AG09309 (cell line): Measurements from ENCODE around the gene GABRR2.

Source experiments
- DNase-seq: peaks from one replicate; pipeline ENCODE4 v3.0.0-alpha.2; 2010; ENCODE audit warnings: low read depth
- H3K4me3 ChIP-seq: 2 replicates; pipeline ENCODE4 v1.5.1; 2011; ENCODE audit warnings: mild to moderate bottlenecking, low read depth, low read length, moderate library complexity; ENCODE audit not compliant: control insufficient read depth
- CTCF ChIP-seq: IDR thresholded peaks from 2 replicates; pipeline ENCODE4 v1.5.1; 2011; ENCODE audit warnings: mild to moderate bottlenecking, low read depth, low read length, inconsistent platforms; ENCODE audit not compliant: insufficient read depth, control insufficient read depth; ENCODE audit errors: missing control alignments

GABRR2 gene

GRCh38 chr6:89221971-89222711 is 93.0 kb downstream of the GABRR2 start:
- TF ChIP-seq CTCF = no peak
- H3K4me3 ChIP-seq = no peak overlapping the region
- DNase-seq = no peak

- H3K4me3 ChIP-seq = no peak overlapping the region
- DNase-seq = no peak
- no peak for TF ChIP-seq CTCF
Measured at GRCh38 chr6:89221129-89221528, 94.0 kb downstream of the GABRR2 start.

- TF ChIP-seq CTCF = no peak
- H3K4me3 ChIP-seq = no peak within 1 kb of the TSS
- DNase-seq = no peak
Measured at GRCh38 chr6:89217299-89217910, 97.7 kb downstream of the GABRR2 start, which contains the start of gene GABRR1. TSS of gene GABRR1 (minus strand) at chr6:89217358. CDS start at chr6:89217322, 36 bp downstream.

GRCh38 chr6:89216411-89216810 is 98.7 kb downstream of the GABRR2 start:
- H3K4me3 ChIP-seq = no peak overlapping the region
- TF ChIP-seq CTCF = no peak
- DNase-seq = no peak

- no peak for DNase-seq
Measured at GRCh38 chr6:89215391-89215790, 99.7 kb downstream of the GABRR2 start.

GRCh38 chr6:89214197-89214596 is 100.9 kb downstream of the GABRR2 start:
- no peak for DNase-seq
- no peak overlapping the region for H3K4me3 ChIP-seq
- TF ChIP-seq CTCF = no peak

More at GRCh38 chr6:89215391-89215790, 99.7 kb downstream of the GABRR2 start:
- TF ChIP-seq CTCF = no peak
- H3K4me3 ChIP-seq = no peak overlapping the region
